Measurements from ENCODE around the gene LTB4R. TPM values are rescaled to one million over a fixed set of nuclear protein-coding genes. Genes with fewer than 3 reads are reported as not detected.

Gene LTB4R
- total and polyA plus RNA-seq, 9 of the 15 experiments (the other 6 are each of a cell fraction or from before 2014, with no cell fraction given) = 0.38 to 10.5 (median 2.8) TPM

- peaks cover 0 to 6% of the 10 kb centered on the region in 2 experiments; a peak in 3 of 5 replicates for H3K4me1 ChIP-seq (replicated peaks in 1 of 2; ENCODE audit: control insufficient read depth in 2 of 2, insufficient read depth in 2 of 2, low read length in 2 of 2)
- no peak for DNase-seq (ENCODE audit: extremely low read depth in 1 of 4, low spot score in 3 of 4)
- BruUV-seq (replicated peaks) = no TSS peak
- H4K20me1 ChIP-seq (replicated peaks; ENCODE audit: control insufficient read depth, insufficient read depth, low read length) = no peaks in the 10 kb centered on the region
- H3K9me3 ChIP-seq (replicated peaks; ENCODE audit: control insufficient read depth, insufficient read depth, low read depth, low read length) = no peaks in the 10 kb centered on the region
- POLR2A ChIA-PET = no interaction called here
- H3K4me2 ChIP-seq (ENCODE audit: insufficient read depth, low read length) = no peak overlapping the region
- H2AFZ ChIP-seq (ENCODE audit: low read depth, low read length) = no peak overlapping the region
- H3K4me3 ChIP-seq = no peak overlapping the region
- 11% methylated on average over 5 of the region's 5 CpGs for whole genome bisulfite sequencing (ENCODE audit: insufficient coverage, low coverage, missing lambda C conversion rate)
- in situ Hi-C loops (cut with MboI) (loop anchor here (25.0 kb wide), 1 partner anchor 338 kb away; no protein-coding TSS in a partner anchor), intact Hi-C loops (cut with micrococcal nuclease) (no loop called here)
- H3K27me3 ChIP-seq (ENCODE audit: control insufficient read depth in 2 of 2, insufficient read depth in 2 of 2, low read length in 2 of 2) = no peaks in the 10 kb centered on the region; a peak in 1 of 5 replicates
- no peak for FAIRE-seq
- no peak for ATAC-seq
- CTCF ChIA-PET (ENCODE audit: low intra/inter-chr PET ratio) = no interaction called here
- no peaks in the 10 kb centered on the region for H3K9me1 ChIP-seq (ENCODE audit: control insufficient read depth, insufficient read depth, low read length)
- no peaks in the 10 kb centered on the region for H3K79me2 ChIP-seq (ENCODE audit: control insufficient read depth, insufficient read depth, low read length)
- H3K9ac ChIP-seq (ENCODE audit: insufficient read depth in 1 of 2, low read depth in 2 of 2, low read length in 2 of 2) = no peak overlapping the region
- no peak for TF ChIP-seq FOXK2 (conservative IDR thresholded peaks at IDR 0.05 in 1 of 2, IDR thresholded peaks at IDR 0.05 in 1 of 2; ENCODE audit: low read depth in 2 of 2)
- no peak for TF ChIP-seq TRIM25 (IDR thresholded peaks at IDR 0.05; ENCODE audit: borderline replicate concordance)
- H3K36me3 ChIP-seq (ENCODE audit: control insufficient read depth, insufficient read depth, low read length) = no peaks in the 10 kb centered on the region
- H3K27ac ChIP-seq (ENCODE audit: extremely low read depth, low read depth, low read length) = no peak overlapping the region
Observed at GRCh38 chr14:24349742-24350141, 38.4 kb downstream of the LTB4R start.

GRCh38 chr14:24351517-24351916, 40.2 kb downstream of the LTB4R start:
- Histone ChIP-seq H4K20me1 (replicated peaks; ENCODE audit: control insufficient read depth, insufficient read depth, low read length) (no peaks in the 10 kb centered on the region), H3K9me1 (ENCODE audit: control insufficient read depth, insufficient read depth, low read length) (no peaks in the 10 kb centered on the region), H3K27ac (ENCODE audit: extremely low read depth, low read depth, low read length) (no peak overlapping the region), H2AFZ (ENCODE audit: low read depth, low read length) (0 out of 2 replicates have a peak overlapping the region, but pooled peaks have one; percentile 34), H3K4me3 (no peak overlapping the region), H3K4me2 (ENCODE audit: insufficient read depth, low read length) (no peak overlapping the region), H3K36me3 (ENCODE audit: control insufficient read depth, insufficient read depth, low read length) (no peaks in the 10 kb centered on the region), H3K9me3 (replicated peaks; ENCODE audit: control insufficient read depth, insufficient read depth, low read depth, low read length) (no peaks in the 10 kb centered on the region), H3K79me2 (ENCODE audit: control insufficient read depth, insufficient read depth, low read length) (no peaks in the 10 kb centered on the region), H3K27me3 (ENCODE audit: control insufficient read depth in 2 of 2, insufficient read depth in 2 of 2, low read length in 2 of 2) (no peaks in the 10 kb centered on the region; a peak in 1 of 5 replicates), H3K9ac (ENCODE audit: insufficient read depth in 1 of 2, low read depth in 2 of 2, low read length in 2 of 2) (no peak overlapping the region), H3K4me1 (replicated peaks in 1 of 2; ENCODE audit: control insufficient read depth in 2 of 2, insufficient read depth in 2 of 2, low read length in 2 of 2) (peaks cover 0 to 6% of the 10 kb centered on the region in 2 experiments; a peak in 3 of 5 replicates)
- ChIA-PET CTCF (ENCODE audit: low intra/inter-chr PET ratio) (no interaction called here), POLR2A (interaction anchor here (1.4 kb wide), 1 partner anchor 11 kb away, joined by 3 read pairs; no protein-coding TSS in a partner anchor)
- intact Hi-C loops (cut with micrococcal nuclease) (no loop called here), in situ Hi-C loops (cut with MboI) (no loop called here)
- BruUV-seq (replicated peaks) = no TSS peak
- DNase-seq (ENCODE audit: extremely low read depth in 1 of 4, low spot score in 3 of 4) (no peak), ATAC-seq (peak; percentile 70), FAIRE-seq (no peak)
- 0% methylated on average over 4 of the region's 4 CpGs for WGBS (ENCODE audit: insufficient coverage, low coverage, missing lambda C conversion rate)
- peak in 1 of 2 experiments; percentile 12; a peak in 1 of 4 replicates for TF ChIP-seq RAD21 (CRISPR knock-in tag; conservative IDR thresholded peaks at IDR 0.05 in 1 of 2, IDR thresholded peaks at IDR 0.05 in 1 of 2)
- no peak for TF ChIP-seq ZNF280A (IDR thresholded peaks at IDR 0.05; ENCODE audit: low read depth, partially characterized antibody)
- TF ChIP-seq CTCF (IDR thresholded peaks at IDR 0.05 in 2 of 3, conservative IDR thresholded peaks at IDR 0.05 in 1 of 3; ENCODE audit: insufficient read depth in 2 of 3, low read depth in 1 of 3, low read length in 3 of 3) = peak in 1 of 3 experiments; percentile 33; a peak in 2 of 6 replicates

Data from K562 (cell line).